Measurements from ENCODE around the gene MAPK13. TPM values are rescaled to one million over a fixed set of nuclear protein-coding genes. Genes with fewer than 3 reads are reported as not detected.
A peak's percentile ranks its signal among the peaks of the same experiment; 100 is the strongest.
"Not testable (repeated sequence)": the region's sequence is repeated elsewhere in the genome, so short reads cannot be mapped to it uniquely, and the experiment has no call there.

The MAPK13 gene
- total RNA-seq, 1 donor from 2014 or later: 17.2 TPM

DNA sequence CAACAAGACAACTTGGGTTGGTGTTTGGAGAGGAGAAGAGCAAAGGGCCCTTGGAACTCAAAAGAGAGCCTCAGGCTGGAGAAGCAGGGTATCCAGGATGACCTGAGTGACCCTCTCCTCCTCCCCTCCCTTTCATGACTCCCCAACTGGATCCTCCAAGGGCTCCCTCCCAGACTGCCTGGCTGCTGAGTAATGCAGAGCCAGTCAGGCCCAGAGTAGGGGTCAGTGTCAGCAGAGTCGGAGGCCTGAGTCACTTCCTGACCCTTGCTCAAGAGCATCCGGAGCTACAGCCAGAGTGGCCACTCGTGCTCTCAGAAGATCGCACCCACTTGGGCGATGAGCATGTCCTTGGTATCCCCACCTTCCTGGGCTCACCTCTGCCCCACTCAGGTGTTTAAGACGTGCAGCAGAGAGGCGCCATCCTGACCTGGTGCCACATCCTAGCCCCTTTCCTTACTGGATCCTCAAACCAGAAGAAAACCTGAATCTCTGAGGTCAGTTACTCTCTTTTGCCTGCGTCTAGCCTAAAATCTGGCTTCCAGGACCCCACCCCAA, 2.8 kb upstream of the MAPK13 start:
- DNase-seq (ENCODE audit: low read depth): peak; percentile 84

DNA sequence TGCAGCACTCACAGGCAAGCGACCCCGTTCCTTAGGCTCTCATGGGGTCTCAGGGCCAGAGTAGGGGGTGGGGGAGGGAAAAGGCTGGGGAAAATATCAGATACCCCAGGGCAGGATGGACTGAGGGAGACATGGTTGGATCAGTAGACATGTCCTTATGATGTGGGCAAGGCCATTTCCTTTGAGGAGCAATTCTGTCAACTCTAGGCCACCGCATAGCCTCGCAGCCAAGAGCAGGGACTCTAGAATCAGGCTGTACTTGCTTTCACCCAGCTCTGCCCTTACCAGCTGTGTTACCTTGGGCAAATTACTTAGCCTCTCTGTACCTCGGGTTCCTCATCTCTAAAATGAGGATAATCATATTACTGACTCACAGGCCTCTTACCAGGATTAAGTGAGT, 2.2 kb upstream of the MAPK13 start:
- DNase-seq (ENCODE audit: low read depth): no peak

GRCh38 chr6:36128793-36129192, 1.5 kb upstream of the MAPK13 start:
- no peak for DNase-seq (ENCODE audit: low read depth)

DNA sequence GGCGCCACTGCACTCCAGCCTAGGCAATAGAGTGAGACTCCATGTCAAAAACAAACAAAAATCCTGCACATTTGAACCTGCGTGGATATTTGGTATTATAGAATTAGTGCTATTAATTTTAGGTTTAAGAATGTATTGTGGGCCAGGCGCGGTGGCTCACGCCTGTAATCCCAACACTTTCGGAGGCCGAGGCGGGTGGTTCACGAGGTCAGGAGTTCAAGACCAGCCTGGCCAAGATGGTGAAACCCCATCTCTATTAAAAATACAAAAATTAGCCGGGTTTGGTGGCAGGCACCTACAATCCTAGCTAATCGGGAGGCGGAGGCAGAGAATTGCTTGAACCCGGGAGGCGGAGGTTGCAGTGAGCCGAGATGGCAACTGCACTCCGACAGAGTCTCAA, 979 bp upstream of the MAPK13 start:
- not testable (repeated sequence) for DNase-seq (ENCODE audit: low read depth)

GRCh38 chr6:36130667-36131510, 576 bp downstream of the MAPK13 start:
- DNase-seq (ENCODE audit: low read depth): no peak

GRCh38 chr6:36131511-36132245, 1.4 kb downstream of the MAPK13 start:
- peak; percentile 45 for DNase-seq (ENCODE audit: low read depth)

DNA sequence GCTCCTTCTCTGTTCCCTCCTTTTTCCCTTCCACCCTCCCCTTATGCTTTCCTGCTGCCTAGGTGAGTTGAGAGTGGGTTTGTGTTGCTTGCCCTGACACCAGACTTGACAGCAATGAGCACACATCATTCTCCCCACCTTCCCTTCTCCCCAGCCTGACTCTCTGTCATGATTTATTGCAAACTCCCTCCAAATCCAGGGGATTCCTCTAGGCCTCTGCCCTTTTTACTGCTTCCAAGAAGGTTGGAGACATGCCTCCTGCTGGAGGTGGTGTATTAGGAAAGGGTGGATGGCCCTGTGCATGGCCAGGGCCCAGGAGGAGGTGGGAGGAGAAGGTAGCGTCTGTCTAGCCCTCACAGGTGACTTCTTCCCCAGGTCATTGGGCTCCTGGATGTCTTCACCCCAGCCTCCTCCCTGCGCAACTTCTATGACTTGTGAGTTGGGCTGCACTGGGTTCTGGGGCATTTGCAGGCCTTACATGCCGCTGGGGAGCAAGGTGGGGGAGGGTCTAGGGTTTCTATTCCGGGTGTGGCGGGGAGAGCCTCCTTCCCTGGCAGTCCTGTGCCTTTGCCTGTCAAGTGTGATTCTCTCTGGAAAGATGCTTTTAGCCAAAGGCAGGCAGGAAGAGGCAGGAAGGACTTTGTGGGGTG, 2.1 kb downstream of the MAPK13 start:
- DNase-seq (ENCODE audit: low read depth): no peak

- DNase-seq (ENCODE audit: low read depth): no peak
Observed at GRCh38 chr6:36133148-36133547, 2.8 kb downstream of the MAPK13 start.

- DNase-seq (ENCODE audit: low read depth): no peak
Observed at GRCh38 chr6:36133912-36134311, 3.6 kb downstream of the MAPK13 start.

- DNase-seq (ENCODE audit: low read depth): no peak
Observed at GRCh38 chr6:36135053-36135731, 4.9 kb downstream of the MAPK13 start.

DNA sequence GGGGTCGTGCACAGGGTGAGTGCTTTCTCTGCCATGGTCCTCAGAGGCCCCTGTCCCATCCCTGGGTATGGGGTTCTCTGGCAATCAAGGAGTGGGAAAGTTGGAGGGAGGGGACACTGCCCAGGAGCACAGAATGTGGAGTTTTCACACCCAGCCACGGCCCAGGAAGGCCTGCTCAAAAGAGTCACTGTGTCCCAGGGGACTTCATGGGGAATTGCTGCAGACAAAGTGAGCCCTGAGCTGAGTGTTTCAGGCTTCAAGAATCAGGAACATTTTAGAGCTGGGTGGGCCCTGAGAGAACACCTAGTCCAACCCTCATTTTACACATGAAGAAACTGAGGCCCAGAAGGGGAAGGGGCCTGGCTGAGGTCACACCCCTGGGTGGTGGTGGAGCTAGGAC, 5.7 kb downstream of the MAPK13 start:
- DNase-seq (ENCODE audit: low read depth): no peak

GRCh38 chr6:36136551-36136950, 6.2 kb downstream of the MAPK13 start:
- no peak for DNase-seq (ENCODE audit: low read depth)

GRCh38 chr6:36138667-36139066, 8.4 kb downstream of the MAPK13 start:
- no peak for DNase-seq (ENCODE audit: low read depth)

DNA sequence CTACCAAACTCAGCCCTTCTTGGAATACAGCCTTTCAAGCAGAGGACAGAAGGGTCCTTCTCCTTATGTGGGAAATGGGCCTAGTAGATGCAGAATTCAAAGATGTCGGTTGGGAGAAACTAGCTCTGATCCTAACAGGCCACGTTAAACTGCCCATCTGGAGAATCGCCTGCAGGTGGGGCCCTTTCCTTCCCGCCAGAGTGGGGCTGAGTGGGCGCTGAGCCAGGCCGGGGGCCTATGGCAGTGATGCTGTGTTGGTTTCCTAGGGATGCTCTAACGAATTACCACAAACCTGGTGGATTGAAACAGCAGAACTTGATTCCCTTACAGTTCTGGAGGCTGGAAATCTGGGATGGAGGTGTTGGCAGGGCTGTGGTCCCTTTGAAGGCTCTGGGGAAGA, 9.1 kb downstream of the MAPK13 start:
- no peak for DNase-seq (ENCODE audit: low read depth)

GRCh38 chr6:36139991-36140710, 9.8 kb downstream of the MAPK13 start:
- DNase-seq (ENCODE audit: low read depth): no peak

GRCh38 chr6:36141091-36141490, 10.8 kb downstream of the MAPK13 start:
- no peak for DNase-seq (ENCODE audit: low read depth)

DNA sequence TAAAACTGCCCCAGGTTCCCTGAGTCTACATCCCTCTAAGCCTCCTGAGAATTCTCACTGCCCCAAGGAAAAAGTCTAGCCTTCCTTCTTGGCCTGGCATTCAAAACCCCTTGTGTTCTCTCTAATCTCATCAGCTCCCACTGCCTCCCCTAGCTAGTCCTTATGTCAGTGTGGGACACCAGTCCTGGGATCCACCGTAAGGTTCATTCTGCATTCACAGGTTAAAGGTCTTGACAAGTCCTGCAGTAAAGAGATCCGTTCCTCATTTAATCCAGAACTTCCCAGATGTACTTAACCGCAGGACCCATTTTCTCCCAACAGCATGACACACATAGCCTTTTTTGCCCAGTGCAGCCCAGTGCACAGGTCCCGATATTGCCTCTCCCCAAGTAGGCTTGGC, 11.6 kb downstream of the MAPK13 start:
- no peak for DNase-seq (ENCODE audit: low read depth)

- no peak for DNase-seq (ENCODE audit: low read depth)
Observed at GRCh38 chr6:36142971-36143838, 12.9 kb downstream of the MAPK13 start.

- DNase-seq (ENCODE audit: low read depth): no peak
Observed at GRCh38 chr6:36145495-36145894, 15.2 kb downstream of the MAPK13 start.

DNA sequence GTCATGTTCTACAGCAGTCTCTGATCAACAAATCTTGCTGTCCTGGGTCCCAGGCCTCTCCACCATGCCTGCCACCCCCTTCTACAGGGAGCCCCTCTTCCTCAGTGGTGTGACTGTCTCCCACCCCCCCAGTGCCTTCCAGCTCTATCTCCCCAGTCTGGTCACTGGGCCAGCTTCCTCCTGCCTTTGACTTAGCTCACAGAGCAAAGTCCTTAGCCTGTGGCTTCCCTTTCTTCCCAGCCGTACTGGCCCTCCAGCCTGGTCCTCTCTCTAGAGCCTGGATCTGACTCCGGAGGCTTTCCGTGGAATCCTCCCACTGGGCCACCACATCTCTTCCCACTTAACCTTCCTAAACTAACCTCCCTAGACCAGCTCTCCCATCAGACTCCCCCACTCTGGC, 17.0 kb downstream of the MAPK13 start:
- DNase-seq (ENCODE audit: low read depth): no peak

Data from renal cortical epithelial cell (primary cell).